Vagina (tissue), 2 donors: ENCODE results near the gene RPLP1.

Experiments used
- CTCF ChIP-seq, 3 experiments: fragments of 450-650 bp in 2 of 3; fragments of 200-600 bp in 1 of 3; sonication (generic) in 1 of 3; IDR thresholded peaks; one replicate each; pipeline ENCODE4 v1.5.1; 2017 to 2019; ENCODE audit warnings: antibody characterized with exemption in 3 of 3, mild to moderate bottlenecking in 2 of 3, moderate library complexity in 2 of 3
- POLR2A ChIP-seq, 2 donors: fragments of 450-650 bp; IDR thresholded peaks; one replicate each; pipeline ENCODE4 v1.6.1; 2017; ENCODE audit warnings: antibody characterized with exemption in 2 of 2, mild to moderate bottlenecking in 2 of 2, moderate library complexity in 2 of 2

GRCh38 chr15:69472562-69472961 is 19.9 kb downstream of the RPLP1 start:
- TF ChIP-seq POLR2A (IDR thresholded peaks at IDR 0.05) (no peak), CTCF (IDR thresholded peaks at IDR 0.05) (no peak)
